ENCODE results near the gene BPGM. TPM values are rescaled to one million over a fixed set of nuclear protein-coding genes. Genes with fewer than 3 reads are reported as not detected.

BPGM gene
- total and polyA plus RNA-seq, 9 of the 15 experiments (the other 6 are each of a cell fraction or from before 2014, with no cell fraction given): 14.1 to 46.1 (median 21.2) TPM

DNA sequence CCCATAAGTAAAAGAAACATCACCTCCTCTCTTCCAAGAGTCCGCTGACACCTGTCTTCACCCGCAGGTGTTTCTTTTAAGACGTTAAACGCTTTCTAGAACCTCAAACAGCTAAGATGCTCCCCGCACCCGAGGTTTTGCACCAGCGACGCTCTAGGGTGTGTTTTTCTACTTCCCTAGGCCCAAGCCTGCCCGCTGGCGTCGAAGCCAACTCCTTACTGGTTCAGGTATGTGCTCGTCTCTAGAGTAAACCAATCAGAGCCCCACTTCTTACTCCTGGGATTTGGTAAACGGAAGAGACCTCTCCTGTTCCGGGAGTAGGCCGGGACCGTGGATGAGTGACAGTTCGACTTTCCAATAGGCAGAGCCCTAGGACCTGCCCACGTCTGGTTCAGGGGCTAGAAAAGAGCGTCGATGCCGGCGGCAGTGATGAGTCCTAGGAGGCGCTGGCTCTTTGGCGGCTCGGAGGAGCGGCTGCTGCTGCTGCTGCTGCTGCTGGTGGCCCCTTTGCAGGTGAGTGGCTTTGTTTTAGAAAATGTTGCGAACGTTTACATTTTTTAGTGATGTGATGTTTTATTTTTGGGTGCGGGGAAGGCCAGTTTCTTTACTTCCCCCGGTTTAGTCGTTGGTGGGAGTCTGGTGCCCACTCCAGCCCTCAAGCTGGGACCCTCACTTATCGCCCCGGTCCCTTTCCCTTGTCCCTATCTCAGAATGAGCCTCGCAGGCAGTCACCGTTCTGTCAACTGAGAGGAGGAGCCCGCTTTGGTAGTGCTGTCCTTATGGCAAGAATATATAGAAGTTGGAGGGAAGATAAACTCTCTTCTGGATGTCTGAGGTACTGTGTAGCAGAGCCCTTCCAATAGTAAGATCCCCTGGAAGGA is at the start of gene BPGM (continued):
- TF ChIP-seq, protein P1, sequence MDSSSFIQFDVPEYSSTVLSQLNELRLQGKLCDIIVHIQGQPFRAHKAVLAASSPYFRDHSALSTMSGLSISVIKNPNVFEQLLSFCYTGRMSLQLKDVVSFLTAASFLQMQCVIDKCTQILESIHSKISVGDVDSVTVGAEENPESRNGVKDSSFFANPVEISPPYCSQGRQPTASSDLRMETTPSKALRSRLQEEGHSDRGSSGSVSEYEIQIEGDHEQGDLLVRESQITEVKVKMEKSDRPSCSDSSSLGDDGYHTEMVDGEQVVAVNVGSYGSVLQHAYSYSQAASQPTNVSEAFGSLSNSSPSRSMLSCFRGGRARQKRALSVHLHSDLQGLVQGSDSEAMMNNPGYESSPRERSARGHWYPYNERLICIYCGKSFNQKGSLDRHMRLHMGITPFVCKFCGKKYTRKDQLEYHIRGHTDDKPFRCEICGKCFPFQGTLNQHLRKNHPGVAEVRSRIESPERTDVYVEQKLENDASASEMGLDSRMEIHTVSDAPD (CRISPR knock-in tag; IDR thresholded peaks at IDR 0.05): no peak
- TF ChIP-seq, protein P2, sequence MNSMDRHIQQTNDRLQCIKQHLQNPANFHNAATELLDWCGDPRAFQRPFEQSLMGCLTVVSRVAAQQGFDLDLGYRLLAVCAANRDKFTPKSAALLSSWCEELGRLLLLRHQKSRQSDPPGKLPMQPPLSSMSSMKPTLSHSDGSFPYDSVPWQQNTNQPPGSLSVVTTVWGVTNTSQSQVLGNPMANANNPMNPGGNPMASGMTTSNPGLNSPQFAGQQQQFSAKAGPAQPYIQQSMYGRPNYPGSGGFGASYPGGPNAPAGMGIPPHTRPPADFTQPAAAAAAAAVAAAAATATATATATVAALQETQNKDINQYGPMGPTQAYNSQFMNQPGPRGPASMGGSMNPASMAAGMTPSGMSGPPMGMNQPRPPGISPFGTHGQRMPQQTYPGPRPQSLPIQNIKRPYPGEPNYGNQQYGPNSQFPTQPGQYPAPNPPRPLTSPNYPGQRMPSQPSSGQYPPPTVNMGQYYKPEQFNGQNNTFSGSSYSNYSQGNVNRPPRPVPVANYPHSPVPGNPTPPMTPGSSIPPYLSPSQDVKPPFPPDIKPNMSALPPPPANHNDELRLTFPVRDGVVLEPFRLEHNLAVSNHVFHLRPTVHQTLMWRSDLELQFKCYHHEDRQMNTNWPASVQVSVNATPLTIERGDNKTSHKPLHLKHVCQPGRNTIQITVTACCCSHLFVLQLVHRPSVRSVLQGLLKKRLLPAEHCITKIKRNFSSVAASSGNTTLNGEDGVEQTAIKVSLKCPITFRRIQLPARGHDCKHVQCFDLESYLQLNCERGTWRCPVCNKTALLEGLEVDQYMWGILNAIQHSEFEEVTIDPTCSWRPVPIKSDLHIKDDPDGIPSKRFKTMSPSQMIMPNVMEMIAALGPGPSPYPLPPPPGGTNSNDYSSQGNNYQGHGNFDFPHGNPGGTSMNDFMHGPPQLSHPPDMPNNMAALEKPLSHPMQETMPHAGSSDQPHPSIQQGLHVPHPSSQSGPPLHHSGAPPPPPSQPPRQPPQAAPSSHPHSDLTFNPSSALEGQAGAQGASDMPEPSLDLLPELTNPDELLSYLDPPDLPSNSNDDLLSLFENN (IDR thresholded peaks at IDR 0.05; ENCODE audit: low read depth in 2 of 2, low read length in 2 of 2): 0 out of 4 replicates have a peak, but pooled peaks of 1 of the 2 experiments have one; percentile 62
- TF ChIP-seq TAL1 (IDR thresholded peaks at IDR 0.05) (no peak; the same call in 1 of the 2 replicates), RBM22 (IDR thresholded peaks at IDR 0.05; ENCODE audit: low read depth, low read length, poor library complexity, severe bottlenecking) (no peak), ZBTB7A (IDR thresholded peaks at IDR 0.05; ENCODE audit: borderline replicate concordance, control insufficient read depth, low read depth, low read length) (peak; percentile 63; the same call in 1 of the 2 replicates), BRD9 (IDR thresholded peaks at IDR 0.05; ENCODE audit: low read depth, partially characterized antibody) (peak; percentile 52), MYBL2 (IDR thresholded peaks at IDR 0.05; ENCODE audit: low read depth) (no peak), MYBL2 (CRISPR knock-in tag; IDR thresholded peaks at IDR 0.05; ENCODE audit: borderline replicate concordance) (no peak), NCOA2 (IDR thresholded peaks at IDR 0.05; ENCODE audit: partially characterized antibody in 2 of 2) (peak in 1 of 2 experiments; percentile 57), ZNF561 (CRISPR knock-in tag; conservative IDR thresholded peaks at IDR 0.05) (no peak)

All from K562 (cell line).